Measurements from ENCODE around the gene KPNA6. TPM values are rescaled to one million over a fixed set of nuclear protein-coding genes. Genes with fewer than 3 reads are reported as not detected.

KPNA6 gene
- total RNA-seq, 2 experiments from 2014 or later, result 19.5 to 36.3 TPM

DNA sequence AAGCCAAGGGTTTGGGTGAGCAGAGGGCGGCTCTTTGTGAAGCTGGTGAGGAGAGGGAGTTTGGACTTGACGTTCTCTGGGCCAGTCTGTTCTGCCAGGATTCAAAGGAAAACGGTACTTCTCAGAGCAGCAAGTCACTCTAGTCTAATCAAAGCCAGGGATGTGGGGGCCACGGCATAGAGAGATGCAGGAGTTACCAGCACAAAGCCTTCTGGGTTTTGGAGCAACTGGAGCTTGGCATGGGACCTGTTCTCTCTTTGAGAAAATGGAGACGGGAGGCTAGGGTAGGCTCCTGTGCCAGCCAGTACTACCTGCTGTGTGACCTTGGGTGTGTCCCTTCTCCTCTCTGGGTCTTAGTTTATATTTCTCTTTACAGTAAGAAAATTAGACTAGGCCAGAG, 73.7 kb downstream of the KPNA6 start:
- no peaks in the 10 kb centered on the region for H3K9me2 ChIP-seq (ENCODE audit: insufficient read depth, low read length)
- DNase-seq (ENCODE audit: low spot score), result no peak
- peaks cover 45% of the 10 kb centered on the region for H3K4me1 ChIP-seq (ENCODE audit: insufficient read depth, low read length, poor library complexity, severe bottlenecking)
- H3K79me2 ChIP-seq (ENCODE audit: insufficient read depth, low read depth, low read length), result peaks cover 60% of the 10 kb centered on the region
- peaks cover 60% of the 10 kb centered on the region for H3K36me3 ChIP-seq (ENCODE audit: insufficient read depth, low read length)
- H4K20me1 ChIP-seq (ENCODE audit: insufficient read depth, low read length), result peaks cover 16% of the 10 kb centered on the region
- H3K4me3 ChIP-seq (ENCODE audit: low read depth, low read length, poor library complexity, severe bottlenecking), result peak overlapping the region; percentile 78
- intact Hi-C loops (cut with micrococcal nuclease; ENCODE audit: unreplicated experiment), result loop anchor here (2.0 kb wide), 1 partner anchor 109 kb away; the partner anchor contains the start of gene TMEM39B
- H2AFZ ChIP-seq (ENCODE audit: low read length), result no peak overlapping the region
- ChIA-PET CTCF (ENCODE audit: unreplicated experiment) (no interaction called here), POLR2A (interaction anchor here (0.6 kb wide), 2 partner anchors 52 to 105 kb away, joined by 3 to 6 read pairs; no protein-coding TSS in a partner anchor)
- TF ChIP-seq CTCF (conservative IDR thresholded peaks at IDR 0.05; ENCODE audit: low read length), result no peak
- no TSS peak for BruUV-seq (replicated peaks)
- peak overlapping the region; percentile 72 for H3K4me2 ChIP-seq (ENCODE audit: low read length)
- H3K9me3 ChIP-seq (ENCODE audit: low read length), result no peaks in the 10 kb centered on the region
- H3K27ac ChIP-seq (ENCODE audit: low read depth, low read length, poor library complexity, severe bottlenecking), result peak overlapping the region; percentile 65

DNA sequence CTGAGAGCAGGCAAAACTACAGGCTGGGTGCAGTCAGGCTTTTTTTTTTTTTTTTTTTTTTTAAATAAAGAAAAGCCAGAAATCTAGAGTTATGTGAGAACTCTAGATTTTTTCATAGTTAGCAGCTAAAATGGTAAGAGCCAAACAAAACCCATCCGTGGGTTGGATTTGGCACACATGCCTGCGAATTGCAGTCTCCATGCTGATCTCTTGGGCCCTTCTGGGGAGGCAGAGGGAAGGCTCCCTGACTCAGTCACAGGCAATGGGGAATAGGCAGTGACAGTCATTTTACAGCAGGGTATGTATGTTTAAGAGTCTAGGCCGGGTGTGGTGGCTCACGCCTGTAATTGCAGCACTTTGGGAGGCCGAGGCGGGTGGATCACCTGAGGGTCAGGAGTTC, 74.2 kb downstream of the KPNA6 start:
- Histone ChIP-seq H3K4me1 (ENCODE audit: insufficient read depth, low read length, poor library complexity, severe bottlenecking) (peaks cover 46% of the 10 kb centered on the region), H3K9me2 (ENCODE audit: insufficient read depth, low read length) (no peaks in the 10 kb centered on the region), H3K36me3 (ENCODE audit: insufficient read depth, low read length) (peaks cover 65% of the 10 kb centered on the region), H3K9me3 (ENCODE audit: low read length) (no peaks in the 10 kb centered on the region), H3K4me2 (ENCODE audit: low read length) (peak overlapping the region; percentile 72), H4K20me1 (ENCODE audit: insufficient read depth, low read length) (peaks cover 16% of the 10 kb centered on the region), H3K4me3 (ENCODE audit: low read depth, low read length, poor library complexity, severe bottlenecking) (peak overlapping the region; percentile 78), H3K27ac (ENCODE audit: low read depth, low read length, poor library complexity, severe bottlenecking) (no peak overlapping the region), H2AFZ (ENCODE audit: low read length) (no peak overlapping the region), H3K79me2 (ENCODE audit: insufficient read depth, low read depth, low read length) (peaks cover 65% of the 10 kb centered on the region)
- intact Hi-C loops (cut with micrococcal nuclease; ENCODE audit: unreplicated experiment), result no loop called here
- no TSS peak for BruUV-seq (replicated peaks)
- ChIA-PET CTCF (ENCODE audit: unreplicated experiment) (no interaction called here), POLR2A (interaction anchor here (0.5 kb wide), 1 partner anchor 565 kb away, joined by 4 read pairs; no protein-coding TSS in a partner anchor)
- TF ChIP-seq EZH2phosphoT487 (IDR thresholded peaks at IDR 0.05; ENCODE audit: borderline replicate concordance, low read depth, low read length) (no peak), CTCF (conservative IDR thresholded peaks at IDR 0.05; ENCODE audit: low read length) (no peak)
- no peak for DNase-seq (ENCODE audit: low spot score)

- Histone ChIP-seq H3K4me2 (ENCODE audit: low read length) (no peak overlapping the region), H3K36me3 (ENCODE audit: insufficient read depth, low read length) (peaks cover 91% of the 10 kb centered on the region), H2AFZ (ENCODE audit: low read length) (no peak overlapping the region), H3K9me3 (ENCODE audit: low read length) (no peaks in the 10 kb centered on the region), H3K4me1 (ENCODE audit: insufficient read depth, low read length, poor library complexity, severe bottlenecking) (peaks cover 37% of the 10 kb centered on the region), H3K9me2 (ENCODE audit: insufficient read depth, low read length) (no peaks in the 10 kb centered on the region), H3K4me3 (ENCODE audit: low read depth, low read length, poor library complexity, severe bottlenecking) (no peak overlapping the region), H3K27ac (ENCODE audit: low read depth, low read length, poor library complexity, severe bottlenecking) (no peak overlapping the region), H4K20me1 (ENCODE audit: insufficient read depth, low read length) (peaks cover 16% of the 10 kb centered on the region), H3K79me2 (ENCODE audit: insufficient read depth, low read depth, low read length) (peaks cover 70% of the 10 kb centered on the region)
- no peak for DNase-seq (ENCODE audit: low spot score)
- BruUV-seq (replicated peaks), result no TSS peak
- intact Hi-C loops (cut with micrococcal nuclease; ENCODE audit: unreplicated experiment), result no loop called here
- TF ChIP-seq EZH2phosphoT487 (IDR thresholded peaks at IDR 0.05; ENCODE audit: borderline replicate concordance, low read depth, low read length), result no peak
- no peak for TF ChIP-seq CTCF (conservative IDR thresholded peaks at IDR 0.05; ENCODE audit: low read length)
- POLR2A ChIA-PET, result no interaction called here
- CTCF ChIA-PET (ENCODE audit: unreplicated experiment), result interaction anchor here (0.5 kb wide), 1 partner anchor 13 kb away, joined by 3 read pairs; no protein-coding TSS in a partner anchor
Measured at GRCh38 chr1:32184650-32185049, 76.8 kb downstream of the KPNA6 start.
